GM12878 (cell line): ENCODE results near the gene C16orf87. TPM values are rescaled to one million over a fixed set of nuclear protein-coding genes. Genes with fewer than 3 reads are reported as not detected.

ENCODE experiments used
- ATAC-seq: fragments of 200-7000 bp; cut with Tn5 transposase; 3 replicates; pipeline ENCODE4 v1.9.1; 2020; ENCODE audit warnings: mild to moderate bottlenecking, moderate library complexity
- BruUV-seq: library from RNA; stranded (reverse); fragments of 400-500 nt; replicated peaks from 2 replicates; lab custom pipeline; 2021; lab: Mats Ljungman, UMichigan
- CTCF ChIA-PET: fragments of 300-600 bp; sonication (Branson Sonifier 250); formaldehyde crosslinking; extraction: SDS; loops from one replicate; lab custom pipeline; 2021; ENCODE audit warnings: inconsistent platforms; lab: Yijun Ruan, JAX
- POLR2A ChIA-PET: fragments of 350-600 bp; formaldehyde crosslinking; extraction: SDS; loops from one replicate; lab custom pipeline; 2021; ENCODE audit warnings: inconsistent platforms; lab: Charles Lee
- RAD21 ChIA-PET: fragments of 300-600 bp; sonication (Branson Sonifier 250); formaldehyde crosslinking; loops from one replicate; lab custom pipeline; 2023; ENCODE audit warnings: antibody characterized with exemption; ENCODE audit not compliant: unreplicated experiment; lab: Charles Lee
- SMC1A ChIA-PET: fragments of 300-600 bp; sonication (Branson Sonifier 250); formaldehyde crosslinking; loops from one replicate; lab custom pipeline; 2023; ENCODE audit not compliant: unreplicated experiment, uncharacterized antibody; lab: Charles Lee
- DNase-seq: peaks from one replicate; pipeline ENCODE4 v3.0.0-alpha.2; 2011; ENCODE audit warnings: low read depth, low spot score
- FAIRE-seq: peaks from 3 replicates; lab custom pipeline; 2011; peaks lifted over from hg19 to GRCh38; lab: Jason Lieb, UNC
- H2AFZ ChIP-seq: 2 replicates; pipeline ENCODE4 v1.6.0; 2011; ENCODE audit warnings: low read depth, low read length, control low read depth; ENCODE audit not compliant: control insufficient read depth
- H3K27ac ChIP-seq: 2 replicates; pipeline ENCODE4 v1.5.1; 2011; ENCODE audit warnings: control low read depth; ENCODE audit not compliant: control insufficient read depth, insufficient read depth
- H3K27me3 ChIP-seq, 2 experiments: replicated peaks in 1 of 2; 2 replicates each; pipeline versions ENCODE4 v1.6.0 to v1.6.1; 2011; ENCODE audit warnings: low read length in 1 of 2; ENCODE audit not compliant: control insufficient read depth in 2 of 2, insufficient read depth in 2 of 2
- H3K36me3 ChIP-seq, 2 experiments: 2 replicates each; pipeline ENCODE4 v1.5.1; 2011; ENCODE audit warnings: low read length in 1 of 2; ENCODE audit not compliant: control insufficient read depth in 2 of 2, insufficient read depth in 2 of 2
- H3K4me1 ChIP-seq: 2 replicates; pipeline ENCODE4 v1.6.1; 2011; ENCODE audit warnings: mild to moderate bottlenecking, low read length, moderate library complexity, mixed read lengths; ENCODE audit not compliant: control insufficient read depth, insufficient read depth
- H3K4me2 ChIP-seq: 2 replicates; pipeline ENCODE4 v1.6.0; 2011; ENCODE audit warnings: control low read depth; ENCODE audit not compliant: control insufficient read depth, insufficient read depth
- H3K4me3 ChIP-seq: fragments of 200-600 bp; sonication (generic); 2 replicates; pipeline ENCODE4 v1.5.1; 2016
- H3K79me2 ChIP-seq: 2 replicates; pipeline ENCODE4 v1.6.0; 2011; ENCODE audit warnings: low read length; ENCODE audit not compliant: control insufficient read depth, insufficient read depth
- H3K9ac ChIP-seq: 2 replicates; pipeline ENCODE4 v1.8.0; 2011; ENCODE audit warnings: low read length, control low read depth, mixed read lengths; ENCODE audit not compliant: control insufficient read depth, insufficient read depth
- H3K9me3 ChIP-seq: replicated peaks from 3 replicates; pipeline ENCODE4 v1.5.1; 2011; ENCODE audit warnings: mild to moderate bottlenecking, low read length; ENCODE audit not compliant: control insufficient read depth, insufficient read depth
- H4K20me1 ChIP-seq: 2 replicates; pipeline ENCODE4 v1.6.0; 2011; ENCODE audit not compliant: control insufficient read depth, insufficient read depth
- ASH2L ChIP-seq: fragments of 300-600, 200-600 bp; sonication (generic); IDR thresholded peaks from 2 replicates; pipeline ENCODE4 v1.6.1; 2017; ENCODE audit warnings: low read depth, mild to moderate bottlenecking, borderline replicate concordance
- ATF7 ChIP-seq: fragments of 450-650 bp; IDR thresholded peaks from 2 replicates; pipeline ENCODE4 v1.6.1; 2016; ENCODE audit warnings: low read depth, mild to moderate bottlenecking
- EGR1 ChIP-seq, 2 experiments: IDR thresholded peaks; 1 replicate in 1 of 2; 2 replicates in 1 of 2; pipeline ENCODE4 v1.6.1; 2011 to 2012; ENCODE audit warnings: low read depth in 2 of 2, low read length in 2 of 2, borderline replicate concordance in 1 of 2, mild to moderate bottlenecking in 1 of 2, moderate library complexity in 1 of 2
- YY1 ChIP-seq: IDR thresholded peaks from 2 replicates; pipeline ENCODE4 v1.6.1; 2011; ENCODE audit warnings: low read depth, mild to moderate bottlenecking, low read length
- WGBS: methylation state at CpG from one replicate; pipeline ENCODE4 v1.1.6; 2016; ENCODE audit warnings: low lambda C conversion rate; ENCODE audit not compliant: insufficient replicate concordance, insufficient coverage; ENCODE audit errors: missing lambda C conversion rate; 5-methylcytosine and 5-hydroxymethylcytosine counted together
- in situ Hi-C: fragments of 300-500 bp; cut with MboI; formaldehyde crosslinking; loops from 9 replicates; pipeline ENCODE4 v1.14.3; 2018; ENCODE audit warnings: mixed read lengths
- intact Hi-C: fragments of 100-400 bp; cut with micrococcal nuclease; formaldehyde crosslinking; loops from one replicate; pipeline ENCODE4 v1.14.2; 2022; ENCODE audit not compliant: unreplicated experiment
- polyA plus RNA-seq, 11 experiments: library from polyadenylated mRNA; depleted of rRNA in 4 of 11; unstranded in 6 of 11; stranded (reverse) in 5 of 11; fragments of >200 nt; fragmentation: Nextera tagmentation in 4 of 11; fragmentation: Illumina TruSeq in 1 of 11; extraction: Ambion mirVana in 4 of 11; extraction: Trizol in 1 of 11; gene quantifications; 1 replicate in 1 of 11; 2 replicates in 10 of 11; pipeline versions ENCODE4 v1.2.1 to v1.2.3, GENCODE V29; 2011 to 2016; ENCODE audit warnings: inconsistent platforms in 2 of 11, missing spikeins in 2 of 11, low read depth in 1 of 11
- total RNA-seq, 4 experiments: library from RNA; depleted of rRNA in 3 of 4; stranded (reverse); fragments of >200 nt in 3 of 4; fragmentation: Illumina TruSeq in 1 of 4; extraction: Trizol in 1 of 4; gene quantifications; 2 replicates each; pipeline versions ENCODE4 v1.2.1 to v1.2.3, GENCODE V29; 2013 to 2021
- TF ChIP-seq, protein P1 (sequence below): fragments of 450-650 bp; IDR thresholded peaks from 2 replicates; pipeline ENCODE4 v1.6.1; 2014; ENCODE audit warnings: mild to moderate bottlenecking
- TF ChIP-seq, protein P2 (sequence below): fragments of 450-650 bp; IDR thresholded peaks from 2 replicates; pipeline ENCODE4 v1.6.1; 2016; ENCODE audit warnings: mild to moderate bottlenecking

C16orf87 gene
- total and polyA plus RNA-seq, 10 of the 15 experiments (the other 5 are each of a cell fraction or from before 2014, with no cell fraction given) = 18.4 to 72.6 (median 31.0) TPM

DNA sequence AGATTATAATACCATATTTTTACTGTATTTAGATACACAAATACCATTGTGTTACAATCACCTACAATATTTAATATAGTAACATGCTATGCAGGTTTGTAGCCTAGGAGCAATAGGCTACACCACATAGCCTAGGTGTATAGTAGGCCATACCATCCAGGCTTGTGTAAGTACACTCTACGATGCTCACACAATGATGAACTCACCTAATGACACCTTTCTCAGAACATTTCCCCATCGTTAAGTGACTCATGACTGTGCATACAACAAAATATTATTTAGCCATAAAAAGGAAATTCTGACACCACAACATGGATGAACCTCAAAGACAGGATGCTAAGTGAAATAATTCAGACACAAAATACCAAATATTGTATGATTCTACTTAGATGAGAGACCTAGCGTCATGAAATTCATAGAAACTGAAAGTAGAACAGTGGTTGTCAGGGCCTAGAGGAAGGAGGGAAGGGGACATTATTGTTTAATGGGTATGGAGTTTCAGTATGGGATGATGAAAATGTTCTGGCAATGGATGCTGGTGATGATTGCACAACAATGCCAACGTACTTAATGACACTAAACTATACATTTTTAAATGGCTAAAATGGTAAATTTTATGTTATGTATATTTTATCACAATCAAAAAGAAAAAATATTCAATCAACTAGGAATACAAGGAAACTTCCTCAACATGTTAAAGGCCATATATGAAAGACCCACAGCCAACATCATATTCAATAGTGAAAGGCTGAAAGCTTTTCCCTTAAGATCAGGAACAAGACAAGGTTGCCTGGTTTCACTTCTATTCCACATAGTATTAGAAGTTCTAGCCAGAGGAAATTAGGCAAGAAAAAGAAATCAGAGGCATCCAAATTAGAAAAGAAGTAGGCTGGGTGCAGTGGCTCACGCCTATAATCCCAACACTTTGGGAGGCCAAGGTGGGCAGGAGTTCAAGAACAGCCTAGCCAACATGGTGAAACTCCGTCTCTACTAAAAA is 5.9 kb upstream of the C16orf87 start:
- intact Hi-C loops (loop anchor here (10.0 kb wide), 1 partner anchor 1328 kb away; no protein-coding TSS in a partner anchor), in situ Hi-C loops (no loop called here)
- H4K20me1 ChIP-seq = no peaks in the 10 kb centered on the region
- no peaks in the 10 kb centered on the region for H3K9me3 ChIP-seq
- 0 out of 2 replicates have a peak, but pooled peaks cover 2% of the 10 kb centered on the region for H3K4me1 ChIP-seq
- TF ChIP-seq EGR1 (IDR thresholded peaks at IDR 0.05; ENCODE audit: borderline replicate concordance in 1 of 2, low read depth in 2 of 2, low read length in 2 of 2) = no peak
- ATAC-seq = no peak
- H3K79me2 ChIP-seq = no peaks in the 10 kb centered on the region
- no peak overlapping the region for H2AFZ ChIP-seq
- POLR2A ChIA-PET = no interaction called here
- no peak overlapping the region for H3K27ac ChIP-seq
- H3K36me3 ChIP-seq = no peaks in the 10 kb centered on the region
- RAD21 ChIA-PET = no interaction called here
- 56% methylated on average over 6 of the region's 6 CpGs for WGBS
- no peak overlapping the region for H3K4me2 ChIP-seq
- CTCF ChIA-PET = no interaction called here
- BruUV-seq = no TSS peak
- H3K27me3 ChIP-seq = no peaks in the 10 kb centered on the region
- H3K9ac ChIP-seq = no peak overlapping the region
- SMC1A ChIA-PET = interaction anchor here (0.6 kb wide), 1 partner anchor 52 kb away, joined by 4 read pairs; no protein-coding TSS in a partner anchor
- no peak overlapping the region for H3K4me3 ChIP-seq
- FAIRE-seq = no peak
- no peak for DNase-seq

DNA sequence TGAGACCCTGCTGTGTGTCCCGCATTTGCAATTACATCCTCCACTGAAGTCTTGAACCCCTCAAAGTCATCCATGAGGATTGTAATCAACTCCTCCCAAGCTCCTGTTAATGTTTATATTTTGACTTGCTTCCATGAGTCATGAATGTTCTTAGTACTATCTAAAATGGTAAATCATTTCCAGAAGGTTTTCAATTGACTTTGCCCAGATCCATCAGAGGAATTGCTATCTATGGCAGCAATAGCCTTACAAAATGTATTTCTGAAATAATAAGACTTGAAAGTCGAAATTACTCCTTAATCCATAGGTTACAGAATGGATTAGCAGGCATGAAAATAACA is 2.5 kb upstream of the C16orf87 start:
- H3K4me3 ChIP-seq = no peak overlapping the region
- H3K4me1 ChIP-seq = 0 out of 2 replicates have a peak, but pooled peaks cover 5% of the 10 kb centered on the region
- BruUV-seq = no TSS peak
- 60% methylated on average over 2 of the region's 2 CpGs for WGBS
- no peak for DNase-seq
- H3K27me3 ChIP-seq = no peaks in the 10 kb centered on the region
- ChIA-PET RAD21 (interaction anchor here (1.1 to 1.6 kb wide), 2 partner anchors 20 to 44 kb away, joined by 3 to 4 read pairs; no protein-coding TSS in a partner anchor), SMC1A (interaction anchor here (1.0 to 1.4 kb wide), 2 partner anchors 11 to 58 kb away, joined by 3 to 5 read pairs; no protein-coding TSS in a partner anchor), CTCF (interaction anchor here (0.9 to 1.7 kb wide), 5 partner anchors 13 to 160 kb away, joined by 3 to 7 read pairs (median 4); no protein-coding TSS in a partner anchor), POLR2A (no interaction called here)
- H3K79me2 ChIP-seq = peaks cover 26% of the 10 kb centered on the region
- H4K20me1 ChIP-seq = no peaks in the 10 kb centered on the region
- intact Hi-C loops = loop anchor here (10.0 kb wide), 1 partner anchor 1331 kb away; no protein-coding TSS in a partner anchor
- no peaks in the 10 kb centered on the region for H3K9me3 ChIP-seq
- in situ Hi-C loops = no loop called here
- no peak for FAIRE-seq
- H3K27ac ChIP-seq = no peak overlapping the region
- no peak overlapping the region for H3K9ac ChIP-seq
- no peak overlapping the region for H3K4me2 ChIP-seq
- TF ChIP-seq, protein P1, sequence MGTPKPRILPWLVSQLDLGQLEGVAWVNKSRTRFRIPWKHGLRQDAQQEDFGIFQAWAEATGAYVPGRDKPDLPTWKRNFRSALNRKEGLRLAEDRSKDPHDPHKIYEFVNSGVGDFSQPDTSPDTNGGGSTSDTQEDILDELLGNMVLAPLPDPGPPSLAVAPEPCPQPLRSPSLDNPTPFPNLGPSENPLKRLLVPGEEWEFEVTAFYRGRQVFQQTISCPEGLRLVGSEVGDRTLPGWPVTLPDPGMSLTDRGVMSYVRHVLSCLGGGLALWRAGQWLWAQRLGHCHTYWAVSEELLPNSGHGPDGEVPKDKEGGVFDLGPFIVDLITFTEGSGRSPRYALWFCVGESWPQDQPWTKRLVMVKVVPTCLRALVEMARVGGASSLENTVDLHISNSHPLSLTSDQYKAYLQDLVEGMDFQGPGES = no peak
- TF ChIP-seq YY1 = no peak
- TF ChIP-seq ATF7 = no peak
- no peak for TF ChIP-seq ASH2L
- TF ChIP-seq, protein P2, sequence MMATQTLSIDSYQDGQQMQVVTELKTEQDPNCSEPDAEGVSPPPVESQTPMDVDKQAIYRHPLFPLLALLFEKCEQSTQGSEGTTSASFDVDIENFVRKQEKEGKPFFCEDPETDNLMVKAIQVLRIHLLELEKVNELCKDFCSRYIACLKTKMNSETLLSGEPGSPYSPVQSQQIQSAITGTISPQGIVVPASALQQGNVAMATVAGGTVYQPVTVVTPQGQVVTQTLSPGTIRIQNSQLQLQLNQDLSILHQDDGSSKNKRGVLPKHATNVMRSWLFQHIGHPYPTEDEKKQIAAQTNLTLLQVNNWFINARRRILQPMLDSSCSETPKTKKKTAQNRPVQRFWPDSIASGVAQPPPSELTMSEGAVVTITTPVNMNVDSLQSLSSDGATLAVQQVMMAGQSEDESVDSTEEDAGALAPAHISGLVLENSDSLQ = no peak
- H3K36me3 ChIP-seq = no peaks in the 10 kb centered on the region
- H2AFZ ChIP-seq = no peak overlapping the region
- no peak for ATAC-seq
